CD4-positive, alpha-beta T cell treated with Interleukin-6 for 4 hours (primary cell): ENCODE data around the gene PNLIPRP1.

Source experiments
- DNase-seq: peaks from one replicate; pipeline ENCODE4 v3.0.0-alpha.2; 2020; ENCODE audit warnings: mixed read lengths

PNLIPRP1 gene

GRCh38 chr10:116602648-116603400 lies 12.1 kb downstream of the PNLIPRP1 start:
- no peak for DNase-seq

DNA sequence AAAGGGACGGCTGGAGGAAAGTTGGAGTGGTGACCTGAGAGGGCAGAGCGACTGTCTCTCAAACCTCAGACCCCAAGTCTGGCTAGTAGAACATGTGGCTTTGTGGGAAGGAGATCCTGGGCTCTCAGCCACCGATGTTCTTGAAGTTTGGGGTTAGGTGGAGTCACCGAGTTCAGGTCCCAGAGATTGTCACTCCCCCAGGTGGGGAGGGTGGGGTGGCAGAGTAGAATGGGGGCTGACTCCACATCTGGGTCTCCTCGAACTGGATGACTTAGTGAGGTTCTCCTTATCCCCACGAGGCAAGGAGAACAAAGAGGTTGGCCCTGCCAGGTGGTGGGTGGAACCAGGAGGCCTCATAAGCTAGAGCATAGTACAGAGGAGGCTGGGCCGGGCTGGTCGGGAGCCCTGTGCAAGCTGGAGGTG lies 15.3 kb downstream of the PNLIPRP1 start:
- no peak for DNase-seq

DNA sequence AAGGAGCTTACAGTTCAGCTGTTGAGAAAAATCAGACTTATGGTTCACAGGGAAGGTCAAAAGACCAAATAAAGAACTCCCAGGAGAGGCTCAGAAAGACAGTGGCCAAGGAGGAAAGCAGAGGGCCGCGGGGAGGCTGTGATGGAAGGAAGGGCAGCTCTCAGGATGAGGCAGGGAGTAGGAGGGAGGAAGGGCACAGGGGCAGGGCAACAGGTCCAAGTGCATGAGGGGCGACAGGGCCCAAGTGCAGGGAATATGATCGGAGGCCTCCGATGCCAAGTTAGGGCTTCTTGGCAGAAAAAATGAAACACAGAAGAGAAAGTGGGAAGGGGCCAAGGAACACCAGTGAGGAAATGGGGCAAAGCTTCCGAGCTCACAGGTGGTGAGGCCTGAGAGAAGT lies 16.6 kb downstream of the PNLIPRP1 start:
- no peak for DNase-seq

DNA sequence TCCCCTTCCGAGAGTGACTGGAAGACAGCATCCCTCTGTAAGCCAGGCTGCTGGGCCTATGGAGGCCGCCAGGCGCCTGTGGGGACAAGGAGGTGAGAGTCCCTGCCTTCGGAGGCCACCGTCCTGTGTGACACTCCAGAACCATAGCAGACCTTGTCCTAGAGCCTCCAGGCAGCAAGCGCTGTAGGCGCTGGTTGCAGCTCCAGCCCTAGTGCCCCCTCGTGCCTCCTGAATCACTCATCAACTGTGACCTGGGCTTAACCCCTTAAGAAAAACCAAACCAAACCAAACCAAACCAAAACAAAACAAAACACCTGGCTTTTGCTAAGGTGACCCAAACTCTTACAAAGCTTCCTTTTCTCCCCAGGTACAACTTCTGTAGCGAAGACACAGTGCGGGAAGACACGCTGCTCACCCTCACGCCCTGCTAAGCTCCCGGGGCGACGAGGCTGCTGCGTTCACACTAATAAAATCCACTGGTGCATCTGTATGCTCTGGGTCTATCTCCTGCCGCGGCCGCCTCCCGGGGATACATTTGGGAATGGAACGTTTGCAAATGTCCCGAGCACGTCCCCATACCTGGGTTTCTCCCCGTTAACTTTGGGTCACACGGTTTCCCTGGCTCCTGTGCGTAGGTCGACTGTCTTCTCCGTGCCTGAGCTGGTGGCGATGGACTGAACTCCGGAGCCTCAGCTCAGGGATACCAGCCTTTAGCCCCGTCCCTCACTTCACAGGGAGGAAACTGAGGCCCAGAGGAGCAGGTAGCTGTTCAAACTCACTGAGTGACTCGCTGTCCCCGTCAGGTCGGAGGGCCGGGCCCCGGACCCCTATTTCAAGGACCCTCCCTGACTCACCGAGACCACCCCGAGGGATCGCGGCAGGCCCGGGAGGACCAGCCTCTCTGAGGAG lies 18.2 kb downstream of the PNLIPRP1 start:
- no peak for DNase-seq

- DNase-seq: no peak
Observed at GRCh38 chr10:116610443-116611152, 19.8 kb downstream of the PNLIPRP1 start.

DNA sequence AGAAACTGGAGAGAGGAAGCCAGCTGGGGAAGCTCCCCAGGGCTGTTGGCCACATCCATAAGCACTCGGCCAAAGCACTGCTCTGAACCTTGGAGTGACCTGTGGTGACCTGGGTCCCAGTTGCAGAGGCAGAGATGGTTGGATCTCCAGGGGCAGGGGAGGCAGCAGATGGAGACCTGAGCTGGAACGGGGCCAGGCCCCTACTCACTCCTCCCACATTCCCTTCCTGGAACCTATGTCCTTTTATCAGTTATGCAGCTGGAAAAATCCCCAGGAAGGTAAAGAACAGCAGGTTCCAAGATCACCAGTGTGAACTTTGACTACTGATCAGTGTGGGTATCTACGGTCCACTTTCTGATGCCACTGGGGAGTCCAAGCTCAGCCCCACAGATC lies 20.4 kb downstream of the PNLIPRP1 start:
- DNase-seq: no peak

GRCh38 chr10:116612107-116612769 lies 21.5 kb downstream of the PNLIPRP1 start:
- DNase-seq: no peak

- DNase-seq: no peak
Observed at GRCh38 chr10:116613471-116613870, 22.7 kb downstream of the PNLIPRP1 start.

- no peak for DNase-seq
Observed at GRCh38 chr10:116614796-116615195, 24.0 kb downstream of the PNLIPRP1 start.

GRCh38 chr10:116615199-116615776 lies 24.5 kb downstream of the PNLIPRP1 start:
- DNase-seq: no peak

GRCh38 chr10:116620423-116621400 lies 30.0 kb downstream of the PNLIPRP1 start, which contains the start of gene PNLIPRP2:
PNLIPRP2 (plus strand) TSS chr10:116620953.
- no peak for DNase-seq

- DNase-seq: no peak
Observed at GRCh38 chr10:116621476-116621875, 30.7 kb downstream of the PNLIPRP1 start.

DNA sequence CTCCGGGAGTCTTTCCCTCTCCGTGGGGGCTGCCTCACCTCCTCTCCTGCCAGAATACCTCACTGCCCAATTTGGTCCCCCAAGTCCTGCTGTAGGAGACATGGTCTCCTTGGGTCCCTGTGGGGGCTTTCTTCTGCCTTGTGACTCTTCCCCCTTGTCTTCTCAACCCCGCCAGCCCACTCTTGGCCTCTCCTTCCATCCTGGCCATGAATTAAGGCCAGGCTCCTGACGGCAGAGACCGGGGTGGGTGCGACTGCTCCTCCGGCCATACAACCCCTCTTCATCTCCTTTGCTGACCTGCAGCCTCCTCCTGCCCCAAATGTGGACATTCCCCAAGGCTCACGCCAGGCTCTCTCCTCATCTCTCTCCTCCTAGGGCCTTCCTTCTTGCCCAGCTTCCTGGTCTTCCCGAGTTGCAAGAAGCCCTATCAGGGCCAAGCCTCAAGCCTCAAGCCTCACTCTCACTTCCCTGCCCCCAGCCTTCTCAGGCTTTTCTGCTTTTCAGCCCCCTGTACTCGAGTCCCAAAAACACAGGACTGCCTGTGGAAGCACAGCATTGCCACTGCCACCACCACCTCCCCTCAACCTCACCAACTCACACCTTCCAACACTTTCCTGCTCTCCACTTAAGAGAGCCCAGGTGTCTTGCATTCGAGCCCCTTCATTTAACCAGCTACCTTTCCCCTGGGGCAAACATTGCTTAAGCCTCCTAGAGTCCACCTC lies 31.3 kb downstream of the PNLIPRP1 start:
- no peak for DNase-seq

- DNase-seq: no peak
Observed at GRCh38 chr10:116625845-116626244, 35.1 kb downstream of the PNLIPRP1 start.

GRCh38 chr10:116626815-116627214 lies 36.1 kb downstream of the PNLIPRP1 start:
- DNase-seq: no peak

DNA sequence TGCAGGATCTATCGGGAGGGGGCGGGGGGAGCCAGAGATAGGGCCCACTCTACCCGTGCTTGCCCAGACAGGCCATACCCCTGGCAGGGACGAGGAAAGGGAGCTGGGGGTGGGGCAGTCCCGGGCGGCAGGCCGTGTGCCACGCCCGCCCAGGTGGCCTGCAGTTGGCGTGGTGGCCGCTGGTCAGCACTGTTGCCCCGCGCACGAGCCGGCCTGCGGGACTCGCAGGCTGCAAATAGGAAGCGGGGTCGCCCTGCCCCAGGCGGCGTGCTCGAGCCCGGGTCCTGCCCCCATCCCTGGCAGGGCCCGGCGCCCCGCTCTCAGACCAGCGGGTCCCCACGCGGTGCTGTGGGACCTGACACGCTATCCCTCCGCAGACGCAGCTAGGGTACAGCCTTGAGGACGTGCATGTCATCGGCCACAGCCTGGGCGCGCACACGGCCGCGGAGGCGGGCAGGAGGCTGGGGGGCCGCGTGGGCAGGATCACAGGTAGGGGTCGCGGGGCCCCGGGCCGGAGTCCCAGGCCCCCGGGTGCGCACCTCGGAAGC lies 36.7 kb downstream of the PNLIPRP1 start:
- no peak for DNase-seq

- DNase-seq: no peak
Observed at GRCh38 chr10:116629340-116629739, 38.6 kb downstream of the PNLIPRP1 start.

DNA sequence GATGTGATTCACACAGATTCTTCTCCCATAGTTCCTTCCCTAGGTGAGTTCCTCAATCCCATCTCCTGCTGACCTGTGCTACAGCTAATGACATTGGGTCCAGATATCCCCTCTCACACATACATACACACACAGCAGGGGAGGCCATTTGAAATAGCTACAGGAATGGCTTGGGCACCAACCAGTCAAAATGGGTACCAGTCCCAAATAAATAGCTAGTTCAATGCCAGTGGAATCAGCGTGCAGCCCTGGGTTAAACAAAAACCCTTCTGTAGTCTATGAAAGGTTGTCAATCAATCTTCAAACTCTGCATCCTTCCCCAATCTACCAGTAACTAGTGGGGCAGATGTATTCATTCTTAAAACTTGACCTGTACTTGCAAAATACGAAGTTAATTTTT lies 39.3 kb downstream of the PNLIPRP1 start:
- no peak for DNase-seq

- DNase-seq: no peak
Observed at GRCh38 chr10:116631871-116632295, 41.1 kb downstream of the PNLIPRP1 start.
